Endodermal cell (in vitro differentiated cells): Measurements from ENCODE around the gene BEND7. TPM values are rescaled to one million over a fixed set of nuclear protein-coding genes. Genes with fewer than 3 reads are reported as not detected.

Source experiments
- DNase-seq: peaks from one replicate; pipeline ENCODE4 v3.0.0-alpha.2; 2017
- H3K27ac ChIP-seq: 2 replicates; pipeline ENCODE4 v1.5.1; 2013; ENCODE audit warnings: mild to moderate bottlenecking, low read depth, low read length, moderate library complexity
- H3K27me3 ChIP-seq: 2 replicates; pipeline ENCODE4 v1.6.1; 2013; ENCODE audit warnings: mild to moderate bottlenecking, low read length, moderate library complexity; ENCODE audit not compliant: insufficient read depth, control insufficient read depth, poor library complexity, severe bottlenecking
- H3K36me3 ChIP-seq: 2 replicates; pipeline ENCODE4 v1.7.0; 2013; ENCODE audit warnings: mild to moderate bottlenecking, low read length, moderate library complexity; ENCODE audit not compliant: control insufficient read depth, insufficient read depth
- H3K4me1 ChIP-seq: one replicate; pipeline ENCODE4 v1.7.0; 2013; ENCODE audit warnings: low read length; ENCODE audit not compliant: control insufficient read depth, insufficient read depth
- H3K4me3 ChIP-seq: 2 replicates; pipeline ENCODE4 v1.5.1; 2013; ENCODE audit warnings: mild to moderate bottlenecking, low read length, moderate library complexity
- H3K9ac ChIP-seq: 2 replicates; pipeline ENCODE4 v1.6.1; 2013; ENCODE audit warnings: mild to moderate bottlenecking, low read length, moderate library complexity; ENCODE audit not compliant: poor library complexity, severe bottlenecking; ENCODE audit errors: extremely low read depth
- H3K9me3 ChIP-seq: 2 replicates; pipeline ENCODE4 v1.6.1; 2013; ENCODE audit warnings: mild to moderate bottlenecking, low read length, moderate library complexity; ENCODE audit not compliant: control insufficient read depth
- H3K27ac Mint-ChIP-seq: 2 replicates; pipeline ENCODE4 v1.8.0; 2020; ENCODE audit warnings: mixed read lengths
- H3K27me3 Mint-ChIP-seq: 2 replicates; pipeline ENCODE4 v1.8.0; 2021; ENCODE audit warnings: mild to moderate bottlenecking, mixed read lengths; ENCODE audit not compliant: insufficient read depth
- H3K36me3 Mint-ChIP-seq: 2 replicates; pipeline ENCODE4 v1.8.0; 2020; ENCODE audit warnings: low read depth, mixed read lengths
- H3K4me1 Mint-ChIP-seq: 2 replicates; pipeline ENCODE4 v1.8.0; 2020; ENCODE audit warnings: mixed read lengths
- H3K4me3 Mint-ChIP-seq: 2 replicates; pipeline ENCODE4 v1.8.0; 2020; ENCODE audit warnings: mild to moderate bottlenecking, moderate library complexity, mixed read lengths
- H3K9me3 Mint-ChIP-seq: 2 replicates; pipeline ENCODE4 v1.8.0; 2020; ENCODE audit warnings: mild to moderate bottlenecking, mixed read lengths
- CTCF ChIP-seq: fragments of 200-600 bp; sonication (generic); conservative IDR thresholded peaks from 2 replicates; pipeline ENCODE4 v1.5.0; 2021; ENCODE audit warnings: antibody characterized with exemption, mild to moderate bottlenecking
- WGBS, 2 experiments: methylation state at CpG; one replicate each; pipeline versions ENCODE4 v1.1.5 to v1.1.7; 2013; ENCODE audit warnings: missing lambda C conversion rate in 2 of 2, mixed read lengths in 1 of 2; ENCODE audit not compliant: insufficient coverage in 1 of 2, insufficient read length in 1 of 2; 5-methylcytosine and 5-hydroxymethylcytosine counted together
- total RNA-seq, 2 donors: library from RNA; stranded (reverse); fragmentation: NEBNext Ultra II Directional in 1 of 2; extraction: Animal tissue kit (Norgen Biotek cat#: 25700) in 1 of 2; gene quantifications; 2 replicates in 1 of 2; 3 replicates in 1 of 2; pipeline ENCODE4 v1.2.1, GENCODE V29; 2021

The BEND7 gene
- total RNA-seq, 2 donors from 2014 or later, result 5.3 to 5.7 TPM

DNA sequence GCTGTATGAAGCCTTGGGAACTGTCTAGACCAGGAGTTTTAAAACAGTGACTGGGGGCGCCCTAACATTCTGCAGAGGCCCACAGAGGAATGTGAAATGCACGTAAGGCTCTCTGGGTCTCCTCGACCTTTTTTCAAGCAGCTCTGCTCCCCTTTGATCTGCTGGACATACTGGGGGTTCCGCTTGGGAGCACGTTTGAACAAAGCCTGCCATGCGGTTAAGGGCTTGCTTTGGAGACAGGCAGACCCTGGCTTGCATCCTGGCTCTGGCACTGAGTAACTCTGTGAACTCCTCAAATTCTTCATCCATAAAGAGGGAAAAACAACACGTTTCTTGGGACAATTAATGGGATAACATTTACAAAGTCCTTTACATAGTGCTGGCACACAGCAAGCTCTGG lies 7.8 kb downstream of the BEND7 start:
- Mint-ChIP-seq H3K27me3 (peaks cover 55% of the 10 kb centered on the region), H3K27ac (no peak overlapping the region), H3K9me3 (no peaks in the 10 kb centered on the region), H3K4me1 (peaks cover 8% of the 10 kb centered on the region), H3K36me3 (no peaks in the 10 kb centered on the region), H3K4me3 (no peak overlapping the region)
- 89 to 93% methylated on average over 6 to 7 of the region's 7 CpGs for WGBS, 2 experiments
- Histone ChIP-seq H3K9me3 (no peaks in the 10 kb centered on the region), H3K27ac (no peak overlapping the region), H3K4me3 (no peak overlapping the region), H3K36me3 (no peaks in the 10 kb centered on the region), H3K27me3 (peaks cover 58% of the 10 kb centered on the region), H3K9ac (no peak overlapping the region), H3K4me1 (no peaks in the 10 kb centered on the region)
- DNase-seq, result no peak
- no peak for TF ChIP-seq CTCF

DNA sequence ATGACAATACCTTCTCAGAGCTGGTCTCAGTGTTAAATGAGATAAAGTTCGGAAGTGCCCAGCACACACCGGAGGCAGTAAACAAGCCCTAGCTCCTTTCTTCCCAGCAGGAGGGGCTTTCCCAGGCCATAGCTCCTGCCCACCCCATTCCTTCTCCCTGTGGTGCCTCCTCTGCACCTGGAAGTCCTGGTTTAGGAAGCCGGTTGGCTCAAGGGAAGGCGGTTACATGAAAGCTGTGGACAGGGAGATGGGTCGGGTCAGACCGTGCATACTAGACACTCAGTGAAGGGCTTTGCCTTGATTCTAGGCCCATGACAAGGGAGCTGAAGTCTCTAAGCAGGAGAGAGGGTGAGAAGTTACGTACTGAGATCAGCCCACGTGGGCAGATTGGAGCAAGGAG lies 8.6 kb downstream of the BEND7 start:
- H3K4me1 ChIP-seq, result no peaks in the 10 kb centered on the region
- DNase-seq, result peak; percentile 60
- no peak for TF ChIP-seq CTCF
- no peaks in the 10 kb centered on the region for H3K9me3 ChIP-seq
- no peak overlapping the region for H3K9ac ChIP-seq
- H3K27ac Mint-ChIP-seq, result no peak overlapping the region
- H3K9me3 Mint-ChIP-seq, result no peaks in the 10 kb centered on the region
- no peak overlapping the region for H3K4me3 Mint-ChIP-seq
- 85 to 90% methylated on average over 8 of the region's 8 CpGs for WGBS, 2 experiments
- no peak overlapping the region for H3K27ac ChIP-seq
- H3K36me3 Mint-ChIP-seq, result no peaks in the 10 kb centered on the region
- peaks cover 50% of the 10 kb centered on the region for H3K27me3 ChIP-seq
- H3K4me3 ChIP-seq, result no peak overlapping the region
- H3K27me3 Mint-ChIP-seq, result peaks cover 47% of the 10 kb centered on the region
- peaks cover 8% of the 10 kb centered on the region for H3K4me1 Mint-ChIP-seq
- no peaks in the 10 kb centered on the region for H3K36me3 ChIP-seq

DNA sequence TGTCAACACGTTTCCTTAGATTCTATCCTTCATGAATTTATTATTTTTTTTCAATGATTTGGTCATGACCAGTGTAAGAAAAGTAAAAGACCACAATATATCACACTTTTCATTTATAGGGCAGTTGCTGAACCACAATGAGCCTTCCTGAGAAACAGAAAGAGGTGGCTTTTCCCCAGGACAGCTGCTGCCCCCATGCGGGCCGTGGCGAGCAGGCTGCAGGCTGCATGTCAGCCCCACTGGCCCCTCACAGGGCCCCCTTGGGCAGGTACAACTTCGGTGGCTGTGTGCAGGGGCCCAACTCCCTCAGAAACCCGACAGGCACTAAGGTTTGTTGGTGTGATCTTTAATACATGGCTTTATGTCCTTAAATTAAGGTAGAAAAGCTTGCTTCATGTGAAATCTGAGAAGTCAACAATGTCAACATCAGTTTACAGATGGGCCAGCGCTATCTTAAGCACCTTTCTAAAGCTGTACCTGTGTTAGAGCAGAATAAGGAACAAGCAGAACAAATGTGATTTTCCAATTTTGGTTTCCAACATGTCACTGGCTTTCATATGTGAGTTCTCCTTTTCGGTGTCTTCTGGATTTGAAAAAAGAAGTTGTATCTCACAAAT lies 10.6 kb downstream of the BEND7 start:
- Histone ChIP-seq H3K9me3 (no peaks in the 10 kb centered on the region), H3K4me1 (no peaks in the 10 kb centered on the region), H3K4me3 (no peak overlapping the region), H3K27me3 (peaks cover 30% of the 10 kb centered on the region), H3K27ac (no peak overlapping the region), H3K36me3 (no peaks in the 10 kb centered on the region), H3K9ac (no peak overlapping the region)
- peak; percentile 80 for TF ChIP-seq CTCF
- Mint-ChIP-seq H3K36me3 (no peaks in the 10 kb centered on the region), H3K27me3 (peaks cover 28% of the 10 kb centered on the region), H3K4me3 (no peak overlapping the region), H3K4me1 (peaks cover 8% of the 10 kb centered on the region), H3K27ac (no peak overlapping the region), H3K9me3 (no peaks in the 10 kb centered on the region)
- DNase-seq, result peak; percentile 84
- 63 to 84% methylated on average over 3 to 8 of the region's 8 CpGs for WGBS, 2 experiments
